Vein endothelial cell (primary cell): ENCODE results near the gene WNT10A. TPM values are rescaled to one million over a fixed set of nuclear protein-coding genes. Genes with fewer than 3 reads are reported as not detected.

ENCODE experiments used
- small RNA-seq: library from RNA; depleted of rRNA; stranded (forward); fragments of <200 nt; gene quantifications from one replicate; pipeline ENCODE3, GENCODE V24; 2012
- total RNA-seq: library from RNA; depleted of rRNA; stranded (reverse); fragments of >200 nt; gene quantifications from 2 replicates; pipeline ENCODE4 v1.2.3, GENCODE V29; 2012

Gene WNT10A
- not detected in 2 replicates for total RNA-seq

DNA sequence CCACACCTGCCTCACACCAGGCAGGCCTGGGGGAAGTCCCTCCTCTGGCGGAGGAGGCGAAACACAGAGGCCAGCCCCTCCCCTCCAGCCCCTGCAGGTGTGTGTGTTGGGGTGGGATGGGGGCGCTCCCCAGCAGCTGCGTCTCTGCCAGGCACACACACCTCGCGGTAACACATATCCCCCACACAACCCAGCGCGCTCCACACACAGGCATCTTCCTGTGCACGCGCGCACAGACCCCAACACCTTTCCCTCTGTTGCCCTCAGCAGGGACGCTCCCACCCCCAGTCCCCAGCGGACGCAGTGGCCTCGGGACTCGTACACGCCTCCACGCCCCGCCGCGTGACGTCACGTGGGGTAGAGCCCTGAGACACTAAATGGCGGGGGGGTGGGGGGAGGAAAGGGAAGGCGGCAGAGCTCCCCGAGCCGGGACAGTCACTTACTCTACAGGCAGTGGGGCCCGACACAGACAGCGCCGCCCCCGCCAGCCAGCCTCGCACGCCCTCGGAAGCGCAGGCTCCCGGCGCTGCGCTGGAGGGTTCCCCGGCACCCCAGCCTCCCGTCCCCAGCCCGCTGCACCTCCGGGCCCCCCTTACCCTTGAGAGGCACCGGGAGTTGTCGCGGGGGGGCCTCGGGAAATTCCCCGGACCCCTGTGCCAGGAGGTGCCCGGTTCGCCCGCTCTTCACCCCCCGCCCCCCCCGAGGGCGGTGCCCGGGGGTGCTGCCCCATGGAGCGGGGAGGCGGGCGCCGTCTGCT is at the start of gene WNT10A:
Gene WNT10A (plus strand): TSS at position 751 of the 757 bp plus-strand sequence. CDS start 144 bp downstream, outside the sequence.

DNA sequence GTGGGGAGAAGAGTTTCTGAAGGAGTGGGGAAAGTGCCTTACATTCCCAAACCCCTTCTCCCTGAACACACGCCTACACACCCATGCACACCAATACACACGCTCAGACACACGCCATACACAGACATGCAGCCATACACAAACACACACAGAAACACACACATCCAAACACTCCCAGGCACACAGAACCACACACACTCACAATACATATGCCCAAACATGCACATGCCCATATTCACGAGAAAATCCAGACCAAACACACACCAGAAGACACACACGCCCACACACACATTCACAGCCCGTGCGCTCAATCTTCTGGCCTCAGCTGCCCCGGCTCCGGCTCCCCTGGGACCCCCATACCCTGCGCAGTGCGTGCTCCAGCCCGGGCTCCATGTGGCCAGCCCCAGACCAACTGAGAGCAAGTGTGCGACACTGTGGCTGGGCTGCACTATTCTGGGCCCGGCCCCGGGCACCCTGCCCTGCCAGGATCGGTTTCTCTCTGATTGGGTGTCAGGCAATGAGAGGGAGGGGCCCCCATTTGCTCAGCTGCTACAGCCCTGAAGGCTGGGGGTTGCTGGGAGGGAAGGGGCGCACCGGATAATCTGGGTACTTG is 49.2 kb upstream of the WNT10A start, which contains the start of gene PRKAG3:
Gene PRKAG3 (minus strand): TSS at position 426 of the 613 bp plus-strand sequence.

DNA sequence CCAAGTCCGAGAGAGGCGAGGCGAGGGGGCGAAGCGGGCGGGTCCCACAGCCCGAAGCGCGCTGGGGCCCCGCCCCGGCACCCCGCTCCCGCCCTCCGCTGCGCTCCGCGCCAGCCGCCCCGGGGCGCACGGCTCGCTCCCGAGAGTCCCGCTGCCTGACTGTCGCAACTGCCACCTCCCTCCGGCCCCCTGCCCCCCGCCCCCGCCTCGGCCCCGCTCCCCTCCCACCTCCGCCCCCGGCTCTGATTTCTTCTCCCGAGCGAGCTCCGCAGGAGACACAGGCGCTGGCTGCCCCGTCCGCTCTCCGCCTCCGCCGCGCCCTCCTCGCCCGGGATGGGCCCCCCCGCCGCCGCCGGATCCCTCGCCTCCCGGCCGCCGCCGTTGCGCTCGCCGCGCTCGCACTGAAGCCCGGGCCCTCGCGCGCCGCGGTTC is 21.1 kb upstream of the WNT10A start, which contains the start of gene WNT6:
Gene WNT6 (plus strand): TSS at position 250 of the 432 bp plus-strand sequence. CDS start 233 bp downstream, outside the sequence.

Small RNAs within 50 kb of the gene (small RNA-seq; reads per million reads assigned to genes)
- not detected for gene RNU6-642P

Other genes with a start within 250 kb of the WNT10A start
- 22.4 and 25.5 TPM in 2 replicates for gene ZNF142, start 221.2 kb upstream of the WNT10A start, total RNA-seq
- 27.4 and 32.1 TPM in 2 replicates for gene BCS1L, start 221.2 kb upstream of the WNT10A start, total RNA-seq
- 49.0 and 56.6 TPM in 2 replicates for gene RNF25, start 208.8 kb upstream of the WNT10A start, total RNA-seq
- 14.7 and 20.7 TPM in 2 replicates for gene STK36, start 208.8 kb upstream of the WNT10A start, total RNA-seq
- gene TTLL4, start 170.0 kb upstream of the WNT10A start, total RNA-seq, result 15.0 and 20.5 TPM in 2 replicates
- 6.3 and 9.1 TPM in 2 replicates for gene CYP27A1, start 98.7 kb upstream of the WNT10A start, total RNA-seq
- gene PRKAG3, start 49.0 kb upstream of the WNT10A start, total RNA-seq, result not detected in 2 replicates
- not detected in 2 replicates for gene WNT6, start 21.0 kb upstream of the WNT10A start, total RNA-seq
- not detected in 2 replicates for gene CDK5R2, start 78.8 kb downstream of the WNT10A start, total RNA-seq
- not detected in 2 replicates for gene FEV, start 104.3 kb downstream of the WNT10A start, total RNA-seq
- not detected in 2 replicates for gene CRYBA2, start 112.6 kb downstream of the WNT10A start, total RNA-seq
- gene CFAP65, start 160.7 kb downstream of the WNT10A start, total RNA-seq, result not detected in 2 replicates
- gene IHH, start 180.1 kb downstream of the WNT10A start, total RNA-seq, result 0.33 TPM in 1 of 2 replicates, not detected in the other